22Rv1 (cell line): Measurements from ENCODE around the gene RCN2.

Experiments used
- H3K27ac ChIP-seq: fragments of 450-650 bp; 2 replicates; pipeline ENCODE4 v1.5.1; 2017
- CTCF ChIP-seq: fragments of 450-650 bp; IDR thresholded peaks from 2 replicates; pipeline ENCODE4 v1.5.1; 2017; ENCODE audit warnings: mild to moderate bottlenecking
- ZFX ChIP-seq: fragments of 450-650 bp; IDR thresholded peaks from 2 replicates; pipeline ENCODE4 v1.6.1; 2017; ENCODE audit warnings: antibody characterized with exemption, borderline replicate concordance

Gene RCN2

GRCh38 chr15:76978522-76979330, 47.2 kb downstream of the RCN2 start:
- no peak overlapping the region for H3K27ac ChIP-seq
- TF ChIP-seq CTCF (no peak), ZFX (no peak)

GRCh38 chr15:76979331-76979925, 47.9 kb downstream of the RCN2 start:
- no peak for TF ChIP-seq ZFX
- TF ChIP-seq CTCF: no peak
- no peak overlapping the region for H3K27ac ChIP-seq

GRCh38 chr15:76979996-76980520, 48.5 kb downstream of the RCN2 start:
- TF ChIP-seq CTCF: no peak
- no peak for TF ChIP-seq ZFX

GRCh38 chr15:76982356-76982755, 50.8 kb downstream of the RCN2 start:
- H3K27ac ChIP-seq: no peak overlapping the region
- TF ChIP-seq ZFX: no peak
- no peak for TF ChIP-seq CTCF

More at GRCh38 chr15:76979996-76980520, 48.5 kb downstream of the RCN2 start:
- no peak overlapping the region for H3K27ac ChIP-seq

GRCh38 chr15:76982756-76983155, 51.2 kb downstream of the RCN2 start:
- TF ChIP-seq ZFX: no peak
- no peak for TF ChIP-seq CTCF
- H3K27ac ChIP-seq: no peak overlapping the region

- no peak overlapping the region for H3K27ac ChIP-seq
- TF ChIP-seq ZFX (no peak), CTCF (no peak)
These were observed 52.2 kb downstream of the RCN2 start for GRCh38 chr15:76983590-76984375.

GRCh38 chr15:76986743-76987142, 55.2 kb downstream of the RCN2 start:
- no peak for TF ChIP-seq CTCF
- no peak for TF ChIP-seq ZFX
- no peak overlapping the region for H3K27ac ChIP-seq
